ENCODE results near the gene BST1.
"Not testable (repeated sequence)": the region's sequence is repeated elsewhere in the genome, so short reads cannot be mapped to it uniquely, and the experiment has no call there.

BST1 gene

DNA sequence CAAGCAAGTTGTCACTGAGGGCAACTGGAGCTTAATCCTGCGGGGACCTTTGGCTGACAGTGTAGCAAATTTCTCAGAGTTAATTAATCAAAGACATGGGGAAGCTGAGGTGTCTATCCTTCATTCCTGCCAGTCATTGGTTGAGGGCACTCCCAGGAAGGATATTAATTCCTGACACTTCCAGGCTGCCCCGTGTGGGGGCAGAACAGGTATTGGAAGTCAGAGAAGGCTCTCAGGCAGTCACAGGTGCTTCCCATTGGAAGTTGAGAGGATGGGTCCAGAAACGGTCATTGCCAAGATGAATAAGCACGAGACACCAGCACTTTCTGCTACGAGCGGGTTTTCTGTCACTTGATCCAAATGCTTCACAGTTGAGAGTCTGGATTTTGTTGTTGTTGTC lies 46.1 kb downstream of the BST1 start:
- DNase-seq (ENCODE audit: low read depth), result no peak

GRCh38 chr4:15751153-15751552 lies 48.3 kb downstream of the BST1 start:
- DNase-seq (ENCODE audit: low read depth), result no peak

DNA sequence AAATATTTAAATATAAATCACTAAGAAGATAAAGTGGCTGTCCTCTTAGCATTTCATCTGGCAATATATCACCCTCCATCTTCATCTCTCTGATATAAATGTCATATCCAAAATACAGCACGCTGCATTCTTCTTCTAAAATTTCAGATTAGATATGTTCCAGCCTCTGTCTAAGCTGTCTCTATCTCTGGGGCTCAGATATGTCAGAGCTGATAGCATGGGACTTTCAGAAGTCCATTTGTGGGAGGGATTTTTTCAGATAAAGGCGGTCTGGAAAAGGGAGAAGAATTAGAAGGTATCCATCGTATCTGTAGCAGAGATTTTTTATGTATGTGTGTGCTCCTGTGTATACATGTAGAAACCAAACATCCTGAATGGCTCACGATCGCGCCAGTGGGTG lies 50.2 kb downstream of the BST1 start:
- DNase-seq (ENCODE audit: low read depth), result no peak

DNA sequence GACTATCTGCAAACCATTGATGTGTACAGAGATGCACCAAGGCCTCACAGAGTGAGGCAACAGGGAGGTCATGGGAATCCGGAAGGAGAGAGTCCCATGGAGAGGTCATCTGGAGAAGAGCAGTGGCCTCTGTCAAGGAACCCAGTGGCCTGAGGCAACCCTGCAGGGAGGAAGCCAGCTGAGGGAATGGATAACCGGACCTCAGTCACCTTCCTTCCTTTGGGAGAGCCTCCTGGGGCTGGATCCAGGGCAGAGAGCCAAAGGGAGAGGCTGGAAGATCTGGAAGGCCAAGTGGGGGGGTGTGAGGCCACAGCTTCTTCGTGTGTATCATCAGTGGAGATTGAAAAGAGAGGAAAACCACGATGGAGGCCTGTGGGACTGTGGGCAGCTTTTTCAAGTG lies 50.9 kb downstream of the BST1 start:
- no peak for DNase-seq (ENCODE audit: low read depth)

DNA sequence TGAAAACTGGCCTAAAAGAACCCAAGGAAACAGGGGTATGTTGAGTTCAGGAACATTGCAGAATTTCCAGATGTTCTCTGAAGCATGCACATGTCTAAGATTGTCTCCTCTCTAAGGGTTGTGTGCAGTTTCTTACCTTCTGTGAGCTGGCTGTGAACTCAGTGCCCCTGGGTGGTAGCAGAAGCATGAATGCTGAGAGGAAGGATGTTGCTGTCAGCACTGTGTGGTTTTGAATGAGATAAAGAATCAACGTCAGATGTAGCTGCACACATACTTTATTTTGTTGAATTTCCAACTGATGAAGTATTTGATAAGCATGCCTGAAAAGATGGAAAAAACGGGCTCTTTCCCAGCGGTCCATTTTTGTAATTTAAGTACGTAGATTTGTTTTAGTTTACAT lies 51.5 kb downstream of the BST1 start:
- peak; percentile 40 for DNase-seq (ENCODE audit: low read depth)

DNA sequence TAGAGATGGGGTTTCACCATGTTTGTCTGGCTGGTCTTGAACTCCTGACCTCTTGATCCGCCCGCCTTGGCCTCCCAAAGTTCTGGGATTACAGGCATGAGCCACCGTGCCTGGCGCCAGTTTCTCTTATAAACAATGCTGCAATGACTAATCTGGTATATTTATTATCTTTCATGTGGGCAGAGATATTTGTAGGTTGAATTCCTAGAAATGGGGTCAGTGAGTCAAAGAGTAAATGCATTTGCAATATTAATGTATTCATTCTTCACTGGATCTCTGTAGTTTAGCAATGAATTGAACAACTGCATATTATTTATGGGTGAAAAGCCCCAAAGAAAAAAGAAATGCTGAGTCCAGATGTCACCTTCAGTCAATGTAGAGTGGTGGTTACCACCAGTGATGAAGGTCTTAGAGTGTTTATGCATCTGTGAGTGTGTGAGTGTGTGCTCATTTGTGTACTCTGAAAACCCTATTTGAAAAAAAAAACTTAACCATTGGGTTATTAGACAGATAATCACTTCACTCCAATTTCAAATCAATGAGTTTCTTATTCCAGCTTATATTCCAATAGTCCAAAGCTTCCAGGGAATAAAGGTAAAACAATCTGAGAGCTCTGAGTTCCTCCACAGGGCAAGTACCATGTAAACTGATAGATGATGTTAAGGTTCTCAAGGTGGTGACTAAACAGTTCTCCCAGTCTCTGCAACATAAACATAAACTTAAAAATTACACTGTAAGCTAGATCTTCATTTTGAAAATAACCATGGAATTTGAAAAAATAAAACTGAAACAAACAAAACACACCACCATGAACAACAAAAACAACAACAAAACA lies 52.7 kb downstream of the BST1 start:
- peak; percentile 26 for DNase-seq (ENCODE audit: low read depth)

DNA sequence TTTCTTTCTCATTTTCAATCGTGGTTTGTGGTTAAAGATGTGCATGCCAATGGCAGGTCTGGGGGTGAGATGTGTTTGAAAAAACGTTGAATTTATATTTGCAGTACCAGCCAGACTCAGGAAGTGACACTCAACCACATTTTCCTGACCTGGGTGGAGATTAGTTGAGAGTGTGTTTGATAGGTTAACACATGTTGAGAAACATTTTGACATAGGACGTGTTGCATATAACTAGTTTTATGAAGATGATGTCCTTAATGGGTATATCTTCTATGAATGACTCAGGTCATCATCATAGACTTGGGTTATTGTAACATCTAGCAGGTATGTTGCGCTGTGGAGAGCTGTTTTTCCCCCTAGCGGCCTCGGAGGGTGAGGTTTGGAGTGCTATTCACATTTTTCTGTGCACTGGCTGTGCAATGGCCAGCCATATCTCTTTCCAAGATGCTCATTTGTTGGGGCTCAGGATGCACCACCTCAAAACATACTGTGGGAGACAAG lies 53.5 kb downstream of the BST1 start:
- peak; percentile 62 for DNase-seq (ENCODE audit: low read depth)

DNA sequence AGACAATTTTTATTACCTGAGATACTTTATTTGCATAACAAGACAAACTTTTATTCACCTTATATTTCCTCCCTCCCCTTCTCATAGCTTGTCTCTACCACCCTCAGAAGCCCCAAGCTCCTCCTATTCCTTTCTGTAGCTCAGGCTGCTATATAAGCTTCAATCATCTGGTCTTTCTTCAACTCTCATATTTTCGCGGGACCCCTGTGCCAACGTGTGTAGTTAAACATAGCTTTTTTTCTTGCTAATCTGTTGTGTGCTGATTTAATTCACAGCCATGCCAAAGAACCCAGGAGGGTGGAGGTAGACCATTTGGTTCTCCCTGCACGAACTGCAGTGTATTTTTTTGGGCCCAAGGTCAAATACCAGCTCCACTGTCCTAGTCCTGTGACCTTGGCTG lies 54.2 kb downstream of the BST1 start:
- DNase-seq (ENCODE audit: low read depth), result no peak

DNA sequence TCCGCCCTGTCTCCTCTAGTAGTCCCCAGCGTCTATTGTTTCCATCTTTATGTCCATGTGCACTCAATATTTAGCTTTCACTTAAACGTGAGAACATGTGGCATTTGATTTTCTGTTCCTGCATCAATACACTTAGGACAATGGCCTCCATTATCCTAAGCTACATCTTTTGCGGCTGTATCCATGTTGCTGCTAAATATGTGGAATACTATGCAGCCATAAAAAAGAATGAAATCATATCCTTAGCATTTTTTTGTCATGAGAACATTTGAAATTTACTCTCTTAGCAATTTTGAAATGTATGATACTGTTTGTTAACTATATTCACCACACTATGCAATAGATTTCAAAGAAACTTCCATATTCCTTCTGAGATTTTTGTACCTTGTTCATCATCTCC lies 55.4 kb downstream of the BST1 start:
- no peak for DNase-seq (ENCODE audit: low read depth)

- not testable (repeated sequence) for DNase-seq (ENCODE audit: low read depth)
Observed at GRCh38 chr4:15762460-15762859, 59.6 kb downstream of the BST1 start.

GRCh38 chr4:15765391-15765790 lies 62.5 kb downstream of the BST1 start:
- no peak for DNase-seq (ENCODE audit: low read depth)

DNA sequence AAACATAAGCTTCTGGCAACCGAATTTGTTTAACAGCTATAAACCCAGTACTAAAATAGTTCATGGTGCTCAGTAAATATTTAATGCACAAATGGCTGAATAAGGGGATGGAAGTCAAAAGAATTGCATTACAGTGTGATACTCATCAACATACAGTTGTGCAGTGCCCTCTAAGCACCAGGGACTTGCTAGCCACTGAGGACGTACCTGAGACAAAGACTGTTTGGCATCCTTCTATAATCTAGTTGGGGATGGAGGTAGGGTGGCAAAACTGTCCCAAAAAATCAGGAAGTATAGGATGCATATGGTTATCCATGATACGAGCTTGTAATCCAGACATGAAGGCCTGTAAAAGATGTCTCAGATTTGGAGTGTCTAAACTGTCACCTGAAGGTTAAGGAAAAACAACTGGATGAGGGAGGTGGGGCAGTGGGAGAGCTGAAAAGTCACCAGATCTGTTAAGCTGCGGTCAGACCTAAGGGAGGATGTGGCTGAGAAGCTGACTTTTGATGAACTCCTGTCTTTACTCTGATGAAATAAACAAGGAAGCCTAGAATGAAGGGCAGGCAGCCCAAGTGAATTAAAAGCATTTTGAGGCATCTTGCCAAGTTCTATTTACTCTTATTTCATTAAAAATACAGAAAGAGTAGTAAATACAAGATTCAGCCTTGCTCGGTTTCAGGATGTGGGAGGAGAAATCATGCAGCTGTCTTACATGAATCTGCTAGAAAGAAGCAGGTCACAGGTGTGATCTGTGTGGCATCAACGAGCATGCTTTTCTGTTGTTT lies 63.2 kb downstream of the BST1 start:
- peak; percentile 12 for DNase-seq (ENCODE audit: low read depth)

DNA sequence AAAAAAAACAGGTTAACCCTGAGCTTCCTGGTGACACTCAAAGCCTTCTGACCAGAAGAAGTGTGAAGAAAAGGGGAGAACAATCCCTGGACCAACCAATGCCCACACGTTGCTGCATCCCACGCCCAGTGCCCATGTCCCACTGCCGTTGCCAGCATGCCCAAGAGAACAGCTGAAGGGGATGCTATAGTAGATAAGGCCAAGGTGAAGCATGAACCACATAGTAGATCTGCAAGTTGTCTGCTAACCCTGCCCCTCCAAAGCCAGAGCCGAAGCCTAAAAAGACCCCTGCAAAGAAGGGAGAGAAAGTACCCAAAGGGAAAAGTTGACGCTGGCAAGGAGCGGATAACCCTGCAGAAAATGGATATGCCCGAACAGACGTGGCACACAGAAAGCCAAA lies 64.0 kb downstream of the BST1 start:
- no peak for DNase-seq (ENCODE audit: low read depth)

GRCh38 chr4:15769202-15769601 lies 66.3 kb downstream of the BST1 start:
- DNase-seq (ENCODE audit: low read depth), result no peak

DNA sequence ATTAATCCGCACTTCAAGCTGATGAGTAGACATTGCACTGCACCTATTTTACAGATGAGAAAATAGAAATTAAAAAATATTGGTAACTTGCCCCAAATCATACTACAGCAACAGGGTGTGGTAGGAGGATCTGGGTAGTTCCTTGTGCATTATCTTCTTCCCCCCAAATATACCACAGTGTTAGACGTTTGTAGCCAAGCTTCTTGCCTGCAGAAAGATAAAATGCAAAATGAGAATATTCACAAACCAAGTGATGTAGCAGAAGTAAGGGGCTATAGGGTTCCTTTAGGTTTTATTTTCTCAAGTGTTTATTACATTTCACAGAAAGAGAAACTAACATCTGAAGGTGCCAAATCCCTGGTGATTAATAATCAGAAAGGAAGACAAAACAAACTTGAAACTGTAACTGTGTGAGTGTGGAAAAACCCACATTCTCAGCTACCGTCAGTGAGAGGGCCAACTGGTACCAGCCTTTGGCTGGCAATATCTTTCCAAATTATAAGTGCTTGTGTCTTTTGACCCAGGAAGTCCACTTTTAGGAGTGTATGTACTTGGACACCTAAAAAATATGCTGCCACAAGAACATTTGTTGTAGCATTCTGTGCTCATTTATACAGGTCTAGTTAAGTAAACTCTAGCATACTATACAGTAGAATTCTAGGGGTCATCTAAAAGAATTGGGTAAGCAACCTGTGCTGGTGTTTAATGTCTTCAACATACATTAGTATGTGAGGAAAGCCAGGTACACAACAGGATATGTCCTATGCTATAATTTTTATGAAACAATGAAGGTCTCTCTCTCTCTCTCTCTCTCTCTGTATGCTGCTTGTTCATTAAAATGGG lies 68.6 kb downstream of the BST1 start:
- DNase-seq (ENCODE audit: low read depth), result no peak

DNA sequence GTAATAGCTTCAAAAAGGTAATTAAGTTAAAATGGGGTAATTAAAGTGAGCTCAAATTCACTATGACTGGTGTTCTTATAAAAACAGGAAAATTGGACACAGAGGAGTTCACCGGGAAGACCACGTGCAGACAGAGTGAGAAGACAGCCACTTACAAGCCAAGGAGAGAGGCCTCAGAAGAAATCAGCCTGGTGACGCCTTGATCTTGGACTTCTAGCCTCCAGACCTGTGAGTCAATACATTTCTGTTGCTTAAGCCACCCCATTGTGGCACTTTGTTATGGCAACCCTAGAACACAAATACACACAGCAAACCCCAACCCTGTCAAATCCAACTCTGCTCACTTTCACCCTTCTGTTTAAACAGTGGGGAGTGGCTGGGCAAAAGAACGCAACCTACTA lies 71.2 kb downstream of the BST1 start:
- no peak for DNase-seq (ENCODE audit: low read depth)

GRCh38 chr4:15776871-15777648 lies 74.2 kb downstream of the BST1 start:
- no peak for DNase-seq (ENCODE audit: low read depth)

DNA sequence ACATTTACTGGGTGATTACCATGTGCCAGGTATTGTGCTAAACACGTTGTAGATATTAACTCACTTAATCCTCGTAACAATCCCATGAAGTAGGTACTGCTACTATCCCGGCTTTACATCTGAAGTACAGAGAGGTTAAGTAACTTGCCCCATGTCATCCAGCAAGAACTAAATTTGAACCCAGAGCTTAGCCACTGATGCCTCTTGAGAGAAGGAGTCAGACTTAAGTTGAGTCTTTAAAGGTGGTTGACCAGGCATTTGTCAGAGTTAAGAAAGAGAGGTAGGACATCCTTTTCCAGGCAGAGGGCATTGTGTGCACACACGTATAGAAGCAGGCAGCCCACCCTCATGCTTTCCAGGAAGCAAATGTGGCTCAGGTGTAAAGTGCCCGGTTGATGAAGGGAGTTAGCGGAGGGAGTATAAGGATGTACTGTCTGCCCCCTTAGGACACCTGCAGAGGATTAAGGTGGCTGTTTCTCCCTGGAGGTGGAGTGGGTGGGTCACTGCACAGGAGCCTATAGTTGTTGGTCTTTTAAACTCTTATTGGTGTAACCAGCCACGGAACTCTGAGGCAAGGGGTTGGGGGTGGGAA lies 74.9 kb downstream of the BST1 start:
- no peak for DNase-seq (ENCODE audit: low read depth)

- DNase-seq (ENCODE audit: low read depth), result no peak
Observed at GRCh38 chr4:15778289-15779241, 75.7 kb downstream of the BST1 start, which contains the start of gene CD38. Gene CD38 (plus strand): TSS chr4:15778328. CDS start chr4:15778415, 87 bp downstream.

GRCh38 chr4:15779306-15779705 lies 76.4 kb downstream of the BST1 start:
- no peak for DNase-seq (ENCODE audit: low read depth)
